HEK293 (cell line): ENCODE measurements around the gene APC2.

Experiments used
- BCL11A ChIP-seq: fragments of 450-650 bp; formaldehyde crosslinking; IDR thresholded peaks from 2 replicates; pipeline ENCODE4 v1.5.1; 2016; ENCODE audit warnings: low read depth, missing biosample characterization, missing genetic modification characterization
- BCL6B ChIP-seq: fragments of 450-650 bp; formaldehyde crosslinking; IDR thresholded peaks from 2 replicates; pipeline ENCODE4 v1.5.1; 2017; ENCODE audit warnings: missing biosample characterization, missing genetic modification characterization
- EGR2 ChIP-seq: fragments of 450-650 bp; formaldehyde crosslinking; IDR thresholded peaks from 2 replicates; pipeline ENCODE4 v1.5.1; 2016; ENCODE audit warnings: low read depth, missing biosample characterization, missing genetic modification characterization
- KLF16 ChIP-seq: fragments of 450-650 bp; formaldehyde crosslinking; IDR thresholded peaks from 2 replicates; pipeline ENCODE4 v1.5.1; 2017; ENCODE audit warnings: missing biosample characterization, missing genetic modification characterization
- KLF7 ChIP-seq: fragments of 450-650 bp; formaldehyde crosslinking; IDR thresholded peaks from 2 replicates; pipeline ENCODE4 v1.5.1; 2016; ENCODE audit warnings: missing biosample characterization, missing genetic modification characterization, borderline replicate concordance
- KLF9 ChIP-seq: fragments of 450-650 bp; formaldehyde crosslinking; IDR thresholded peaks from 2 replicates; pipeline ENCODE4 v1.5.1; 2016; ENCODE audit warnings: missing biosample characterization, missing genetic modification characterization, low read depth
- PRDM1 ChIP-seq: fragments of 450-650 bp; formaldehyde crosslinking; IDR thresholded peaks from 2 replicates; pipeline ENCODE4; 2016; ENCODE audit warnings: missing biosample characterization, missing genetic modification characterization
- SETDB1 ChIP-seq: IDR thresholded peaks from one replicate; pipeline ENCODE4 v1.6.1; 2017; ENCODE audit warnings: mild to moderate bottlenecking, low read length, moderate library complexity, mixed read lengths; ENCODE audit not compliant: insufficient read length
- WT1 ChIP-seq: fragments of 450-650 bp; formaldehyde crosslinking; IDR thresholded peaks from 2 replicates; pipeline ENCODE4 v1.5.1; 2016; ENCODE audit warnings: missing biosample characterization, missing genetic modification characterization
- ZBTB1 ChIP-seq: fragments of 450-650 bp; formaldehyde crosslinking; IDR thresholded peaks from 2 replicates; pipeline ENCODE4 v1.5.1; 2016; ENCODE audit warnings: missing biosample characterization, missing genetic modification characterization
- ZBTB20 ChIP-seq: fragments of 450-650 bp; formaldehyde crosslinking; IDR thresholded peaks from 2 replicates; pipeline ENCODE4 v1.5.1; 2016; ENCODE audit warnings: missing biosample characterization, missing genetic modification characterization
- ZBTB21 ChIP-seq: fragments of 450-650 bp; formaldehyde crosslinking; IDR thresholded peaks from 2 replicates; pipeline ENCODE4 v1.5.1; 2017; ENCODE audit warnings: missing biosample characterization, missing genetic modification characterization
- ZBTB26 ChIP-seq: fragments of 450-650 bp; formaldehyde crosslinking; optimal IDR thresholded peaks from 2 replicates; pipeline ENCODE3; 2016; ENCODE audit warnings: missing biosample characterization, mild to moderate bottlenecking, missing genetic modification characterization
- ZBTB44 ChIP-seq: fragments of 450-650 bp; IDR thresholded peaks from 2 replicates; pipeline ENCODE4 v1.5.1; 2018; ENCODE audit warnings: missing biosample characterization, mild to moderate bottlenecking, missing genetic modification characterization
- ZNF114 ChIP-seq: fragments of 450-650 bp; formaldehyde crosslinking; IDR thresholded peaks from 2 replicates; pipeline ENCODE4 v1.5.0; 2017; ENCODE audit warnings: missing biosample characterization, missing genetic modification characterization
- ZNF221 ChIP-seq: fragments of 450-650 bp; formaldehyde crosslinking; IDR thresholded peaks from 2 replicates; pipeline ENCODE4 v1.5.1; 2017; ENCODE audit warnings: missing biosample characterization, missing genetic modification characterization, borderline replicate concordance
- ZNF239 ChIP-seq: fragments of 450-650 bp; formaldehyde crosslinking; IDR thresholded peaks from 2 replicates; pipeline ENCODE4 v1.5.1; 2016; ENCODE audit warnings: missing biosample characterization, missing genetic modification characterization
- ZNF248 ChIP-seq: fragments of 450-650 bp; formaldehyde crosslinking; IDR thresholded peaks from 2 replicates; pipeline ENCODE4 v1.5.1; 2017; ENCODE audit warnings: missing biosample characterization, missing genetic modification characterization
- ZNF274 ChIP-seq, 2 experiments: fragments of 200-500 bp in 1 of 2; fragments of 450-650 bp in 1 of 2; sonication (Bioruptor generic) in 1 of 2; formaldehyde crosslinking in 1 of 2; IDR thresholded peaks; 2 replicates each; pipeline versions ENCODE4 v1.5.1 to v1.6.1; 2014 to 2016; ENCODE audit warnings: borderline replicate concordance in 1 of 2, inconsistent platforms in 1 of 2, low read length in 1 of 2, missing biosample characterization in 1 of 2, missing genetic modification characterization in 1 of 2
- ZNF394 ChIP-seq: fragments of 450-650 bp; formaldehyde crosslinking; IDR thresholded peaks from 2 replicates; pipeline ENCODE4 v1.5.1; 2016; ENCODE audit warnings: missing biosample characterization, missing genetic modification characterization, mild to moderate bottlenecking, moderate library complexity, borderline replicate concordance
- ZNF423 ChIP-seq: fragments of 450-650 bp; formaldehyde crosslinking; IDR thresholded peaks from 2 replicates; pipeline ENCODE4 v1.5.1; 2016; ENCODE audit warnings: missing biosample characterization, missing genetic modification characterization
- ZNF530 ChIP-seq: fragments of 450-650 bp; formaldehyde crosslinking; IDR thresholded peaks from 2 replicates; pipeline ENCODE4 v1.5.1; 2016; ENCODE audit warnings: low read depth, missing biosample characterization, missing genetic modification characterization
- ZNF544 ChIP-seq: fragments of 450-650 bp; formaldehyde crosslinking; IDR thresholded peaks from 2 replicates; pipeline ENCODE4 v1.5.0; 2017; ENCODE audit warnings: missing biosample characterization, missing genetic modification characterization
- ZNF548 ChIP-seq: fragments of 450-650 bp; formaldehyde crosslinking; IDR thresholded peaks from 2 replicates; pipeline ENCODE4 v1.5.1; 2016; ENCODE audit warnings: missing biosample characterization, missing genetic modification characterization
- ZNF596 ChIP-seq: fragments of 450-650 bp; IDR thresholded peaks from 2 replicates; pipeline ENCODE4 v1.5.0; 2018; ENCODE audit warnings: missing biosample characterization, mild to moderate bottlenecking, missing genetic modification characterization, moderate library complexity
- ZNF660 ChIP-seq: fragments of 450-650 bp; IDR thresholded peaks from 2 replicates; pipeline ENCODE4 v1.5.1; 2018; ENCODE audit warnings: missing biosample characterization, mild to moderate bottlenecking, missing genetic modification characterization
- ZNF747 ChIP-seq: fragments of 450-650 bp; formaldehyde crosslinking; IDR thresholded peaks from 2 replicates; pipeline ENCODE4 v1.5.1; 2016; ENCODE audit warnings: missing biosample characterization, missing genetic modification characterization
- ZNF843 ChIP-seq: fragments of 450-650 bp; formaldehyde crosslinking; IDR thresholded peaks from 2 replicates; pipeline ENCODE4 v1.5.1; 2016; ENCODE audit warnings: missing biosample characterization, missing genetic modification characterization
- ZXDB ChIP-seq: fragments of 450-650 bp; formaldehyde crosslinking; IDR thresholded peaks from 2 replicates; pipeline ENCODE4 v1.5.1; 2016; ENCODE audit warnings: missing biosample characterization, missing genetic modification characterization
- TF ChIP-seq, protein P1 (sequence below): fragments of 450-650 bp; formaldehyde crosslinking; IDR thresholded peaks from 2 replicates; pipeline ENCODE4 v1.5.1; 2016; ENCODE audit warnings: missing biosample characterization, missing genetic modification characterization, borderline replicate concordance
- TF ChIP-seq, protein P2 (sequence below): fragments of 450-650 bp; formaldehyde crosslinking; IDR thresholded peaks from 2 replicates; pipeline ENCODE4 v1.5.1; 2017; ENCODE audit warnings: missing biosample characterization, missing genetic modification characterization

Gene APC2

DNA sequence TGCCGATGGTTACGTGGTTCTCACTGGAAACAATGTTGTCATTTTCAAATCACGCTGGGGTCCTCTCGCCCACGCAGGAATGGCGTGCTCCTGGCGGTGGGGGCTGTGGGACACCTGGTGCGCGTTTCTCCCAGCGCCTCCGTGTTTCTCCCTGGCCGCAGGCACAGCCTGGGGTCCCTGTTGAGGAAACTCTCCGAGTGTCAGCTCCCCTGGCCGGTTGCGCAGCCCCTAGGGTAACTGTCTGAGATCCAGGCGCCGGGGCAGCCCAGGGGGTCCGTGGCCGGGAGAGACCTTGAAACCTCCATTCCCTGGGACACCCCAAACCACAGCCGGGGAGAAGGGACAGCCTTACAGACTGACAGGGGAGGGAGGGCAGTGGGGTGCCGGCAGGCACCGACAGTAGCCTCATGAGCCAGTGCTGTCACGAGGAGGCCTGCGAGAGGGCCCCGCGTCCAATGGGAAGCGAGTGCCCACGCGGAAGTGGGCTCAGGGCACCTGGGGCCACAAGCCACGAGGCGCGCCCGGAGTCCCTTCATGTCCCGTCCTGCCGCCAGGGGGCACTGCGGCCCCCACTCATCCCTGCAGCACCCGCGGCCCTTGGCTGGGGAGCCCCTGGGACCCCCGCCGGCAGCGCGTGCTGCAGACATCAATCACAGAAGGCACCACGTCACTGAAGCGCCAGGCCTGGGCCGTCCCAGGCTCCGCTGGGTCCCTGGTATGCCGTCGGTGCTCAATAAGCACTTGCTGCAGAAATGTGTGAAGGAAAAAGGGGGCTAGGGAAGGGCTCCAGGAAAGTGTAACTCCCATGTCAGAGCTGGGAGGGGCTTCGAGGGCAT, 53.4 kb downstream of the APC2 start (continued):
- TF ChIP-seq ZNF843 (tag by site-specific recombination) (peak; percentile 31; the same call in 1 of the 2 replicates), KLF9 (tag by site-specific recombination) (0 out of 2 replicates have a peak, but pooled peaks have one; percentile 16), ZNF239 (tag by site-specific recombination) (no peak), SETDB1 (no peak), ZXDB (tag by site-specific recombination) (peak; percentile 84), BCL6B (tag by site-specific recombination) (no peak), ZNF660 (tag by site-specific recombination) (peak; percentile 61; the same call in 1 of the 2 replicates), ZBTB1 (tag by site-specific recombination) (no peak), EGR2 (tag by site-specific recombination) (peak; percentile 43), ZBTB21 (tag by site-specific recombination) (peak; percentile 55; the same call in 1 of the 2 replicates), ZNF423 (tag by site-specific recombination) (peak; percentile 49; the same call in 1 of the 2 replicates), ZNF747 (tag by site-specific recombination) (no peak), ZNF114 (no peak), ZNF548 (tag by site-specific recombination) (no peak), KLF7 (no peak), ZBTB26 (tag by site-specific recombination) (peak; percentile 69), PRDM1 (tag by site-specific recombination) (no peak), ZNF596 (tag by site-specific recombination) (no peak), ZNF394 (peak; percentile 56; the same call in 1 of the 2 replicates), ZNF530 (tag by site-specific recombination) (no peak), ZNF248 (tag by site-specific recombination) (no peak), ZBTB44 (tag by site-specific recombination) (peak; percentile 65; the same call in 1 of the 2 replicates), ZNF221 (tag by site-specific recombination) (no peak), BCL11A (tag by site-specific recombination) (no peak), WT1 (tag by site-specific recombination) (peak; percentile 58), ZNF544 (tag by site-specific recombination) (no peak), KLF16 (tag by site-specific recombination) (peak; percentile 78), ZNF274 (IDR thresholded peaks at IDR 0.05; ENCODE audit: low read length) (no peak), ZNF274 (tag by site-specific recombination; IDR thresholded peaks at IDR 0.05; ENCODE audit: borderline replicate concordance) (no peak), ZBTB20 (tag by site-specific recombination) (peak; percentile 60)
- TF ChIP-seq, protein P1, sequence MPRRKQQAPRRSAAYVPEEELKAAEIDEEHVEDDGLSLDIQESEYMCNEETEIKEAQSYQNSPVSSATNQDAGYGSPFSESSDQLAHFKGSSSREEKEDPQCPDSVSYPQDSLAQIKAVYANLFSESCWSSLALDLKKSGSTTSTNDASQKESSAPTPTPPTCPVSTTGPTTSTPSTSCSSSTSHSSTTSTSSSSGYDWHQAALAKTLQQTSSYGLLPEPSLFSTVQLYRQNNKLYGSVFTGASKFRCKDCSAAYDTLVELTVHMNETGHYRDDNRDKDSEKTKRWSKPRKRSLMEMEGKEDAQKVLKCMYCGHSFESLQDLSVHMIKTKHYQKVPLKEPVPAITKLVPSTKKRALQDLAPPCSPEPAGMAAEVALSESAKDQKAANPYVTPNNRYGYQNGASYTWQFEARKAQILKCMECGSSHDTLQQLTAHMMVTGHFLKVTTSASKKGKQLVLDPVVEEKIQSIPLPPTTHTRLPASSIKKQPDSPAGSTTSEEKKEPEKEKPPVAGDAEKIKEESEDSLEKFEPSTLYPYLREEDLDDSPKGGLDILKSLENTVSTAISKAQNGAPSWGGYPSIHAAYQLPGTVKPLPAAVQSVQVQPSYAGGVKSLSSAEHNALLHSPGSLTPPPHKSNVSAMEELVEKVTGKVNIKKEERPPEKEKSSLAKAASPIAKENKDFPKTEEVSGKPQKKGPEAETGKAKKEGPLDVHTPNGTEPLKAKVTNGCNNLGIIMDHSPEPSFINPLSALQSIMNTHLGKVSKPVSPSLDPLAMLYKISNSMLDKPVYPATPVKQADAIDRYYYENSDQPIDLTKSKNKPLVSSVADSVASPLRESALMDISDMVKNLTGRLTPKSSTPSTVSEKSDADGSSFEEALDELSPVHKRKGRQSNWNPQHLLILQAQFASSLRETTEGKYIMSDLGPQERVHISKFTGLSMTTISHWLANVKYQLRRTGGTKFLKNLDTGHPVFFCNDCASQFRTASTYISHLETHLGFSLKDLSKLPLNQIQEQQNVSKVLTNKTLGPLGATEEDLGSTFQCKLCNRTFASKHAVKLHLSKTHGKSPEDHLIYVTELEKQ (tag by site-specific recombination), result 0 out of 2 replicates have a peak, but pooled peaks have one; percentile 44
- TF ChIP-seq, protein P2, sequence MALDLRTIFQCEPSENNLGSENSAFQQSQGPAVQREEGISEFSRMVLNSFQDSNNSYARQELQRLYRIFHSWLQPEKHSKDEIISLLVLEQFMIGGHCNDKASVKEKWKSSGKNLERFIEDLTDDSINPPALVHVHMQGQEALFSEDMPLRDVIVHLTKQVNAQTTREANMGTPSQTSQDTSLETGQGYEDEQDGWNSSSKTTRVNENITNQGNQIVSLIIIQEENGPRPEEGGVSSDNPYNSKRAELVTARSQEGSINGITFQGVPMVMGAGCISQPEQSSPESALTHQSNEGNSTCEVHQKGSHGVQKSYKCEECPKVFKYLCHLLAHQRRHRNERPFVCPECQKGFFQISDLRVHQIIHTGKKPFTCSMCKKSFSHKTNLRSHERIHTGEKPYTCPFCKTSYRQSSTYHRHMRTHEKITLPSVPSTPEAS (tag by site-specific recombination), result no peak
